ENCODE results near the gene BAG3.

Gene BAG3

GRCh38 chr10:119725828-119726675 is 74.9 kb downstream of the BAG3 start, which contains the start of gene INPP5F (continued):
- TF ChIP-seq INSM2 (tag by site-specific recombination; IDR thresholded peaks at IDR 0.05) (no peak), ZNF514 (tag by site-specific recombination; IDR thresholded peaks at IDR 0.05) (no peak), SETDB1 (IDR thresholded peaks at IDR 0.05; ENCODE audit: insufficient read length, low read length) (no peak), KLF10 (tag by site-specific recombination; IDR thresholded peaks at IDR 0.05) (no peak), ZBTB48 (tag by site-specific recombination; IDR thresholded peaks at IDR 0.05) (no peak), KLF9 (tag by site-specific recombination; IDR thresholded peaks at IDR 0.05; ENCODE audit: low read depth) (peak; percentile 77), ZNF555 (tag by site-specific recombination; conservative IDR thresholded peaks at IDR 0.05) (no peak), MEIS1 (CRISPR knock-in tag; IDR thresholded peaks at IDR 0.05; ENCODE audit: borderline replicate concordance) (no peak), ZNF48 (tag by site-specific recombination; IDR thresholded peaks at IDR 0.05) (no peak), ZNF2 (tag by site-specific recombination; IDR thresholded peaks at IDR 0.05) (no peak), ZNF146 (tag by site-specific recombination; IDR thresholded peaks at IDR 0.05) (no peak), ZBTB6 (tag by site-specific recombination; IDR thresholded peaks at IDR 0.05) (no peak), EGR2 (tag by site-specific recombination; IDR thresholded peaks at IDR 0.05; ENCODE audit: low read depth) (no peak; the same call in none of the 2 replicates), PRDM1 (tag by site-specific recombination; IDR thresholded peaks at IDR 0.05) (0 out of 2 replicates have a peak, but pooled peaks have one; percentile 21), ZNF138 (tag by site-specific recombination; IDR thresholded peaks at IDR 0.05; ENCODE audit: borderline replicate concordance) (no peak), ZNF658 (tag by site-specific recombination; IDR thresholded peaks at IDR 0.05) (no peak), OVOL3 (tag by site-specific recombination; IDR thresholded peaks at IDR 0.05) (no peak), ZNF433 (tag by site-specific recombination; IDR thresholded peaks at IDR 0.05; ENCODE audit: low read depth) (no peak), ZNF132 (tag by site-specific recombination; IDR thresholded peaks at IDR 0.05; ENCODE audit: borderline replicate concordance) (no peak), PRDM4 (tag by site-specific recombination; IDR thresholded peaks at IDR 0.05) (no peak), ZSCAN23 (tag by site-specific recombination; IDR thresholded peaks at IDR 0.05) (no peak), ZSCAN30 (tag by site-specific recombination; IDR thresholded peaks at IDR 0.05) (0 out of 2 replicates have a peak, but pooled peaks have one; percentile 63), MZF1 (tag by site-specific recombination; IDR thresholded peaks at IDR 0.05; ENCODE audit: borderline replicate concordance) (no peak), ZFP3 (tag by site-specific recombination; IDR thresholded peaks at IDR 0.05; ENCODE audit: low read depth) (no peak), SCRT2 (tag by site-specific recombination; IDR thresholded peaks at IDR 0.05) (no peak), ZNF530 (tag by site-specific recombination; IDR thresholded peaks at IDR 0.05; ENCODE audit: low read depth) (no peak), ZNF561 (tag by site-specific recombination; IDR thresholded peaks at IDR 0.05; ENCODE audit: borderline replicate concordance) (peak; percentile 73; the same call in 1 of the 2 replicates), SP7 (tag by site-specific recombination; IDR thresholded peaks at IDR 0.05) (no peak), HIC1 (tag by site-specific recombination; IDR thresholded peaks at IDR 0.05) (no peak), PRDM6 (tag by site-specific recombination; IDR thresholded peaks at IDR 0.05) (no peak)

Measured in HEK293 (cell line).